K562 (cell line): ENCODE results near the gene SRGAP3. TPM values are rescaled to one million over a fixed set of nuclear protein-coding genes. Genes with fewer than 3 reads are reported as not detected.

Source experiments
- ATAC-seq: fragments of 200-7000 bp; cut with Tn5 transposase; 3 replicates; pipeline ENCODE4 v1.9.1; 2020; ENCODE audit warnings: moderate library complexity
- BruUV-seq: library from RNA; stranded (reverse); fragments of 400-500 nt; replicated peaks from 2 replicates; lab custom pipeline; 2021; lab: Mats Ljungman, UMichigan
- CTCF ChIA-PET: fragments of 300-600 bp; formaldehyde crosslinking; extraction: SDS; loops from one replicate; lab custom pipeline; 2021; ENCODE audit warnings: low intra/inter-chr PET ratio; lab: Yijun Ruan, JAX
- POLR2A ChIA-PET: fragments of 300-600, 350-650 bp; sonication (Branson Sonifier 250); formaldehyde crosslinking; extraction: SDS; loops from one replicate; lab custom pipeline; 2021; ENCODE audit warnings: antibody characterized with exemption, inconsistent platforms; lab: Yijun Ruan, JAX
- DNase-seq, 4 experiments: peaks; one replicate each; pipeline versions ENCODE4 v3.0.0 to v3.0.0-alpha.2; 2011 to 2018; ENCODE audit warnings: low spot score in 3 of 4, mixed read lengths in 3 of 4; ENCODE audit errors: extremely low read depth in 1 of 4
- FAIRE-seq: peaks from 2 replicates; lab custom pipeline; 2011; peaks lifted over from hg19 to GRCh38; lab: Jason Lieb, UNC
- H2AFZ ChIP-seq: 2 replicates; pipeline ENCODE4 v1.6.0; 2011; ENCODE audit warnings: low read depth, low read length, control low read depth, inconsistent platforms
- H3K27ac ChIP-seq: fragments of 200-600 bp; 3 replicates; pipeline ENCODE4 v1.8.0; 2011; ENCODE audit warnings: low read depth, mild to moderate bottlenecking, control low read depth, inconsistent platforms, low read length, moderate library complexity, mixed read lengths; ENCODE audit errors: extremely low read depth
- H3K27me3 ChIP-seq, 2 experiments: fragments of 300-600 bp in 1 of 2; 2 replicates in 1 of 2; 3 replicates in 1 of 2; pipeline versions ENCODE4 v1.6.0 to v1.8.0; 2011; ENCODE audit warnings: inconsistent platforms in 2 of 2, low read length in 2 of 2, mild to moderate bottlenecking in 1 of 2, mixed read lengths in 1 of 2, moderate library complexity in 1 of 2; ENCODE audit not compliant: control insufficient read depth in 2 of 2, insufficient read depth in 2 of 2
- H3K36me3 ChIP-seq: fragments of 300-600 bp; 3 replicates; pipeline ENCODE4 v1.8.0; 2011; ENCODE audit warnings: mild to moderate bottlenecking, low read length, inconsistent platforms; ENCODE audit not compliant: control insufficient read depth, insufficient read depth
- H3K4me1 ChIP-seq, 2 experiments: fragments of 200-600 bp in 1 of 2; replicated peaks in 1 of 2; 2 replicates in 1 of 2; 3 replicates in 1 of 2; pipeline versions ENCODE4 v1.5.1 to v1.8.0; 2011; ENCODE audit warnings: inconsistent platforms in 2 of 2, low read length in 2 of 2, mild to moderate bottlenecking in 1 of 2, mixed read lengths in 1 of 2, moderate library complexity in 1 of 2; ENCODE audit not compliant: control insufficient read depth in 2 of 2, insufficient read depth in 2 of 2
- H3K4me2 ChIP-seq: 2 replicates; pipeline ENCODE4 v1.6.1; 2011; ENCODE audit warnings: low read length, control low read depth, inconsistent platforms, mixed read lengths; ENCODE audit not compliant: insufficient read depth
- H3K4me3 ChIP-seq: fragments of 200-600 bp; sonication (generic), shearing (Covaris generic); 2 replicates; pipeline ENCODE4 v1.5.1; 2016; ENCODE audit warnings: control low read depth, inconsistent platforms
- H3K79me2 ChIP-seq: fragments of 200-600 bp; 3 replicates; pipeline ENCODE4 v1.8.0; 2011; ENCODE audit warnings: low read length, inconsistent platforms; ENCODE audit not compliant: control insufficient read depth, insufficient read depth
- H3K9ac ChIP-seq, 2 experiments: 2 replicates each; pipeline versions ENCODE4 v1.6.0 to v1.6.1; 2011; ENCODE audit warnings: low read depth in 2 of 2, low read length in 2 of 2, control low read depth in 1 of 2, inconsistent platforms in 1 of 2, mild to moderate bottlenecking in 1 of 2, mixed read lengths in 1 of 2; ENCODE audit not compliant: insufficient read depth in 1 of 2
- H3K9me1 ChIP-seq: one replicate; pipeline ENCODE4 v1.6.0; 2011; ENCODE audit warnings: inconsistent platforms, mild to moderate bottlenecking, low read length, moderate library complexity; ENCODE audit not compliant: control insufficient read depth, insufficient read depth
- H3K9me3 ChIP-seq: replicated peaks from 2 replicates; pipeline ENCODE4 v1.5.1; 2011; ENCODE audit warnings: low read depth, low read length, inconsistent platforms; ENCODE audit not compliant: control insufficient read depth, insufficient read depth
- H4K20me1 ChIP-seq: replicated peaks from 2 replicates; pipeline ENCODE4 v1.6.1; 2011; ENCODE audit warnings: low read length, inconsistent platforms, mixed read lengths; ENCODE audit not compliant: control insufficient read depth, insufficient read depth
- CREB1 ChIP-seq, 2 experiments: sonication (generic) in 1 of 2; formaldehyde crosslinking in 1 of 2; IDR thresholded peaks; 2 replicates each; pipeline versions ENCODE4 v1.6.1 to v1.8.0; 2012 to 2022; ENCODE audit warnings: inconsistent platforms in 1 of 2, mild to moderate bottlenecking in 1 of 2, missing genetic modification reagents in 1 of 2, moderate library complexity in 1 of 2
- EP300 ChIP-seq: IDR thresholded peaks from 2 replicates; pipeline ENCODE4 v1.6.1; 2012; ENCODE audit warnings: low read length, improper control_type of control experiment
- HDAC2 ChIP-seq: fragments of 450-650 bp; IDR thresholded peaks from 2 replicates; pipeline ENCODE4 v1.6.1; 2016; ENCODE audit warnings: mild to moderate bottlenecking
- HLTF ChIP-seq: fragments of 450-650 bp; IDR thresholded peaks from 2 replicates; pipeline ENCODE4 v1.6.1; 2016
- KDM2B ChIP-seq: fragments of 250-450 bp; sonication (Bioruptor Pico); IDR thresholded peaks from 2 replicates; pipeline ENCODE4 v1.8.0; 2021; ENCODE audit warnings: mild to moderate bottlenecking, moderate library complexity
- MCM7 ChIP-seq, 2 experiments: fragments of 450-650 bp; IDR thresholded peaks; 2 replicates each; pipeline ENCODE4 v1.6.1; 2016 to 2018
- MTA2 ChIP-seq: fragments of 450-650 bp; IDR thresholded peaks from 2 replicates; pipeline ENCODE4 v1.6.1; 2016; ENCODE audit warnings: low read depth
- NBN ChIP-seq: fragments of 450-650 bp; IDR thresholded peaks from 2 replicates; pipeline ENCODE4 v1.6.1; 2016; ENCODE audit warnings: low read depth, mild to moderate bottlenecking
- NCOA1 ChIP-seq: fragments of 450-650 bp; IDR thresholded peaks from 2 replicates; pipeline ENCODE4 v1.6.1; 2016; ENCODE audit warnings: low read depth
- NFRKB ChIP-seq: fragments of 450-650 bp; IDR thresholded peaks from 2 replicates; pipeline ENCODE4 v1.6.1; 2016; ENCODE audit warnings: low read depth
- ZNF561 ChIP-seq: fragments of 450-650 bp; formaldehyde crosslinking; conservative IDR thresholded peaks from 2 replicates; pipeline ENCODE4 v1.4.0; 2020; ENCODE audit warnings: mild to moderate bottlenecking, moderate library complexity
- ZNF586 ChIP-seq: fragments of 450-650 bp; formaldehyde crosslinking; conservative IDR thresholded peaks from 2 replicates; pipeline ENCODE4 v1.4.0; 2020; ENCODE audit warnings: mild to moderate bottlenecking, moderate library complexity
- WGBS: fragments of 100-300 bp; shearing (Covaris generic); methylation state at CpG from one replicate; pipeline ENCODE4 v1.1.6; 2016; ENCODE audit warnings: low coverage, mixed read lengths; ENCODE audit not compliant: insufficient coverage; ENCODE audit errors: missing lambda C conversion rate; 5-methylcytosine and 5-hydroxymethylcytosine counted together
- in situ Hi-C: fragments of 300-500 bp; cut with MboI; formaldehyde crosslinking; loops from 4 replicates; pipeline ENCODE4 v1.15.0; 2018; ENCODE audit warnings: inconsistent platforms, mixed read lengths
- intact Hi-C: fragments of 100-400 bp; cut with micrococcal nuclease; formaldehyde crosslinking; loops from 2 replicates; pipeline ENCODE4 v1.14.2; 2022
- polyA plus RNA-seq, 8 experiments: library from polyadenylated mRNA; depleted of rRNA in 4 of 8; stranded (reverse) in 5 of 8; unstranded in 3 of 8; fragments of >200 nt; fragmentation: Nextera tagmentation in 2 of 8; fragmentation: Illumina TruSeq in 1 of 8; extraction: Ambion mirVana in 2 of 8; extraction: Trizol in 1 of 8; gene quantifications; 2 replicates each; pipeline versions ENCODE4 v1.2.1 to v1.2.3, GENCODE V29; 2011 to 2014; ENCODE audit warnings: inconsistent platforms in 1 of 8, missing spikeins in 1 of 8
- total RNA-seq, 7 experiments: library from RNA; depleted of rRNA in 6 of 7; stranded (reverse); fragments of >200 nt in 6 of 7; fragmentation: Illumina TruSeq in 2 of 7; extraction: Trizol in 2 of 7; gene quantifications; 2 replicates each; pipeline versions ENCODE4 v1.2.1 to v1.2.3, GENCODE V29; 2011 to 2021; ENCODE audit warnings: low replicate concordance in 1 of 7
- TF ChIP-seq, protein P1 (sequence below): fragments of 450-650 bp; IDR thresholded peaks from 2 replicates; pipeline ENCODE4 v1.6.1; 2016
- TF ChIP-seq, protein P2 (sequence below): fragments of 450-650 bp; IDR thresholded peaks from 2 replicates; pipeline ENCODE4 v1.6.1; 2016; ENCODE audit warnings: missing biosample characterization, missing genetic modification characterization
- TF ChIP-seq, protein P3 (sequence below): fragments of 450-650 bp; formaldehyde crosslinking; IDR thresholded peaks from 2 replicates; pipeline ENCODE4 v1.4.0; 2022; ENCODE audit warnings: missing genetic modification characterization

The SRGAP3 gene
- total and polyA plus RNA-seq, 9 of the 15 experiments (the other 6 are each of a cell fraction or from before 2014, with no cell fraction given): 0.11 to 0.85 (median 0.35) TPM; not detected in 2

DNA sequence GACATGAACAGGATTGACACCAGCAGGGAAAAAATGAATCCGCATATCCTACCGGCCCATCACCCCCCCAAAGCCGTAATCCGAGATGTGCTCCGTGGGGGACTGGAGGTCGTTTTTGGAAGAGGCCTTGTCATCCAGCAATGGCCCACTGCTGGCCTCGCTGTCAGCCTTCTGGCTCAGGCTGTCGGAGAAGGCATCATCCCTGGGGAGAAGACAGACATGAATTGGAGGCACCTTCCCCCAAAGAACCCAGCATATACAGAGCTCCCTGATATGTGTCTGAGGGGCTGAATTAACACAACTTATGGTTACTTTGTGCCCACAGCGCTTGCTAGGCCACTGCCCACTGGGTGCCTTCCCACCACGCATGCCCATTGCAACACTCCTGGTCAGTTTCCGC lies 256.6 kb downstream of the SRGAP3 start:
- H3K4me1 ChIP-seq: no peaks in the 10 kb centered on the region
- POLR2A ChIA-PET: interaction anchor here (0.7 kb wide), 1 partner anchor 142 kb away, joined by 3 read pairs; no protein-coding TSS in a partner anchor
- no peak overlapping the region for H3K27ac ChIP-seq
- no peak for FAIRE-seq
- no peak overlapping the region for H3K9ac ChIP-seq
- no peaks in the 10 kb centered on the region for H3K9me1 ChIP-seq
- H3K27me3 ChIP-seq: peaks cover 61 to 82% of the 10 kb centered on the region in 2 experiments
- TF ChIP-seq HDAC2 (no peak), MCM7 (IDR thresholded peaks at IDR 0.05) (no peak), EP300 (no peak), NCOA1 (no peak)
- H3K79me2 ChIP-seq: no peaks in the 10 kb centered on the region
- peaks cover 6% of the 10 kb centered on the region for H3K9me3 ChIP-seq
- no peak for ATAC-seq
- CTCF ChIA-PET: no interaction called here
- no peak for DNase-seq
- H2AFZ ChIP-seq: no peak overlapping the region
- BruUV-seq: no TSS peak
- no peaks in the 10 kb centered on the region for H3K36me3 ChIP-seq
- no peak overlapping the region for H3K4me2 ChIP-seq
- 2% methylated on average over 11 of the region's 11 CpGs for WGBS
- no peak overlapping the region for H3K4me3 ChIP-seq
- intact Hi-C loops (no loop called here), in situ Hi-C loops (no loop called here)
- peaks cover 10% of the 10 kb centered on the region for H4K20me1 ChIP-seq

DNA sequence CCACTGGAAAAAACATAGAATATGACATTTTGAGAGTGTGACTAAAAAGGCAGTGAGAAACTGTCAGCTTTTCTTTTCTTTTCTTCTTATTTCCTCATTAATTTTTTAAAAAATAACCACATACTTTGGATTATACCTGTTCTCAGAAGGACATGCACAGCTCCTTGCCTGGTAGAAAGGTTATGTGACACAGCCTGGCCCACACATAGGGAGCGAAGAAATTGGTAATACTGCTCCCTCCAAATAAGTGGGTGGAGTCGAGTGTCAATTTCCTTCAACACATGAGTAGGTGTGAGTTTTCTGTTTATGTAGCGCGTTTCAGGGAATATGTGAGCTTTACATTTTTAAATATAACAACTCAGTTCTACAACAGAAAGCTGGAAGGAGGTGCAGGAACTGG lies 257.2 kb downstream of the SRGAP3 start:
- intact Hi-C loops (no loop called here), in situ Hi-C loops (no loop called here)
- H3K27me3 ChIP-seq: peaks cover 59 to 84% of the 10 kb centered on the region in 2 experiments
- no peak overlapping the region for H3K9ac ChIP-seq
- H2AFZ ChIP-seq: no peak overlapping the region
- H3K27ac ChIP-seq: no peak overlapping the region
- no TSS peak for BruUV-seq
- no peaks in the 10 kb centered on the region for H3K36me3 ChIP-seq
- TF ChIP-seq NFRKB (no peak), HLTF (no peak), ZNF586 (CRISPR knock-in tag) (no peak), CREB1 (IDR thresholded peaks at IDR 0.05) (no peak), CREB1 (CRISPR knock-in tag; IDR thresholded peaks at IDR 0.05) (no peak), NBN (no peak), ZNF561 (CRISPR knock-in tag) (no peak), KDM2B (no peak), MTA2 (no peak)
- TF ChIP-seq, protein P1, sequence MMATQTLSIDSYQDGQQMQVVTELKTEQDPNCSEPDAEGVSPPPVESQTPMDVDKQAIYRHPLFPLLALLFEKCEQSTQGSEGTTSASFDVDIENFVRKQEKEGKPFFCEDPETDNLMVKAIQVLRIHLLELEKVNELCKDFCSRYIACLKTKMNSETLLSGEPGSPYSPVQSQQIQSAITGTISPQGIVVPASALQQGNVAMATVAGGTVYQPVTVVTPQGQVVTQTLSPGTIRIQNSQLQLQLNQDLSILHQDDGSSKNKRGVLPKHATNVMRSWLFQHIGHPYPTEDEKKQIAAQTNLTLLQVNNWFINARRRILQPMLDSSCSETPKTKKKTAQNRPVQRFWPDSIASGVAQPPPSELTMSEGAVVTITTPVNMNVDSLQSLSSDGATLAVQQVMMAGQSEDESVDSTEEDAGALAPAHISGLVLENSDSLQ: no peak
- TF ChIP-seq, protein P2, sequence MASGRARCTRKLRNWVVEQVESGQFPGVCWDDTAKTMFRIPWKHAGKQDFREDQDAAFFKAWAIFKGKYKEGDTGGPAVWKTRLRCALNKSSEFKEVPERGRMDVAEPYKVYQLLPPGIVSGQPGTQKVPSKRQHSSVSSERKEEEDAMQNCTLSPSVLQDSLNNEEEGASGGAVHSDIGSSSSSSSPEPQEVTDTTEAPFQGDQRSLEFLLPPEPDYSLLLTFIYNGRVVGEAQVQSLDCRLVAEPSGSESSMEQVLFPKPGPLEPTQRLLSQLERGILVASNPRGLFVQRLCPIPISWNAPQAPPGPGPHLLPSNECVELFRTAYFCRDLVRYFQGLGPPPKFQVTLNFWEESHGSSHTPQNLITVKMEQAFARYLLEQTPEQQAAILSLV (tag): no peak
- TF ChIP-seq, protein P3, sequence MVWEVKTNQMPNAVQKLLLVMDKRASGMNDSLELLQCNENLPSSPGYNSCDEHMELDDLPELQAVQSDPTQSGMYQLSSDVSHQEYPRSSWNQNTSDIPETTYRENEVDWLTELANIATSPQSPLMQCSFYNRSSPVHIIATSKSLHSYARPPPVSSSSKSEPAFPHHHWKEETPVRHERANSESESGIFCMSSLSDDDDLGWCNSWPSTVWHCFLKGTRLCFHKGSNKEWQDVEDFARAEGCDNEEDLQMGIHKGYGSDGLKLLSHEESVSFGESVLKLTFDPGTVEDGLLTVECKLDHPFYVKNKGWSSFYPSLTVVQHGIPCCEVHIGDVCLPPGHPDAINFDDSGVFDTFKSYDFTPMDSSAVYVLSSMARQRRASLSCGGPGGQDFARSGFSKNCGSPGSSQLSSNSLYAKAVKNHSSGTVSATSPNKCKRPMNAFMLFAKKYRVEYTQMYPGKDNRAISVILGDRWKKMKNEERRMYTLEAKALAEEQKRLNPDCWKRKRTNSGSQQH (CRISPR knock-in tag): no peak
- peaks cover 6% of the 10 kb centered on the region for H3K9me3 ChIP-seq
- ChIA-PET CTCF (no interaction called here), POLR2A (no interaction called here)
- H4K20me1 ChIP-seq: peaks cover 10% of the 10 kb centered on the region
- H3K4me2 ChIP-seq: no peak overlapping the region
- DNase-seq: no peak
- WGBS: 0% methylated on average over 4 of the region's 4 CpGs
- no peak for ATAC-seq
- H3K9me1 ChIP-seq: no peaks in the 10 kb centered on the region
- H3K79me2 ChIP-seq: no peaks in the 10 kb centered on the region
- H3K4me1 ChIP-seq: no peaks in the 10 kb centered on the region
- FAIRE-seq: no peak
- H3K4me3 ChIP-seq: no peak overlapping the region
